Ishikawa (cell line): ENCODE measurements around the gene ZKSCAN2.
A peak's percentile ranks its signal among the peaks of the same experiment; 100 is the strongest.

Experiments used
- CEBPB ChIP-seq: IDR thresholded peaks from 2 replicates; pipeline ENCODE4 v1.6.1; 2012
- CREB1 ChIP-seq: IDR thresholded peaks from 2 replicates; pipeline ENCODE4 v1.6.1; 2012; ENCODE audit warnings: low read depth
- EGR1 ChIP-seq: IDR thresholded peaks from 2 replicates; pipeline ENCODE4 v1.6.1; 2012
- EP300 ChIP-seq: IDR thresholded peaks from 2 replicates; pipeline ENCODE4 v1.6.1; 2012; ENCODE audit warnings: borderline replicate concordance
- FOXM1 ChIP-seq: IDR thresholded peaks from 2 replicates; pipeline ENCODE4 v1.6.1; 2012; ENCODE audit warnings: low read depth, borderline replicate concordance
- NFIC ChIP-seq: IDR thresholded peaks from 2 replicates; pipeline ENCODE4 v1.6.1; 2012
- RAD21 ChIP-seq: IDR thresholded peaks from 2 replicates; pipeline ENCODE4 v1.6.1; 2012; ENCODE audit warnings: low read depth
- REST ChIP-seq: IDR thresholded peaks from 2 replicates; pipeline ENCODE4 v1.6.1; 2012; ENCODE audit warnings: low read depth, mild to moderate bottlenecking
- TAF1 ChIP-seq: IDR thresholded peaks from 2 replicates; pipeline ENCODE4 v1.6.1; 2012; ENCODE audit warnings: low read depth, mild to moderate bottlenecking
- TCF12 ChIP-seq: IDR thresholded peaks from 2 replicates; pipeline ENCODE4 v1.6.1; 2012; ENCODE audit warnings: low read depth
- TEAD4 ChIP-seq: IDR thresholded peaks from 2 replicates; pipeline ENCODE4 v1.6.1; 2012
- USF1 ChIP-seq: IDR thresholded peaks from 2 replicates; pipeline ENCODE4 v1.6.1; 2012
- YY1 ChIP-seq: IDR thresholded peaks from 2 replicates; pipeline ENCODE4 v1.6.1; 2012; ENCODE audit warnings: low read depth
- ZBTB7A ChIP-seq: IDR thresholded peaks from 2 replicates; pipeline ENCODE4 v1.6.1; 2012; ENCODE audit warnings: low read depth

Gene ZKSCAN2

GRCh38 chr16:25224731-25225319 is 32.8 kb downstream of the ZKSCAN2 start:
- no peak for TF ChIP-seq ZBTB7A
- no peak for TF ChIP-seq EP300
- TF ChIP-seq USF1: no peak
- 0 out of 2 replicates have a peak, but pooled peaks have one; percentile 10 for TF ChIP-seq NFIC
- TF ChIP-seq RAD21: no peak
- TF ChIP-seq REST: no peak

- TF ChIP-seq YY1 (no peak), TAF1 (no peak), NFIC (no peak)
Measured at GRCh38 chr16:25223964-25224363, 33.7 kb downstream of the ZKSCAN2 start.

GRCh38 chr16:25222959-25223358 is 34.7 kb downstream of the ZKSCAN2 start:
- TF ChIP-seq ZBTB7A (no peak), TEAD4 (no peak), EP300 (no peak)

GRCh38 chr16:25219070-25219737 is 38.4 kb downstream of the ZKSCAN2 start:
- no peak for TF ChIP-seq CREB1
- no peak for TF ChIP-seq REST
- no peak for TF ChIP-seq RAD21
- TF ChIP-seq NFIC: no peak
- TF ChIP-seq CEBPB: no peak
- no peak for TF ChIP-seq TAF1

GRCh38 chr16:25217921-25218320 is 39.7 kb downstream of the ZKSCAN2 start:
- no peak for TF ChIP-seq TEAD4
- no peak for TF ChIP-seq ZBTB7A
- no peak for TF ChIP-seq RAD21

GRCh38 chr16:25217112-25217511 is 40.5 kb downstream of the ZKSCAN2 start:
- TF ChIP-seq YY1 (no peak), TAF1 (no peak), REST (no peak), EGR1 (no peak), EP300 (no peak), CREB1 (no peak), RAD21 (no peak), TCF12 (no peak), USF1 (no peak), FOXM1 (no peak), CEBPB (no peak), NFIC (no peak), TEAD4 (no peak)
